ENCODE measurements around the gene CSPG5. TPM values are rescaled to one million over a fixed set of nuclear protein-coding genes. Genes with fewer than 3 reads are reported as not detected.

Gene CSPG5
- total and polyA plus RNA-seq, 12 donors: 0.07 to 0.79 (median 0.28) TPM; not detected in 1

DNA sequence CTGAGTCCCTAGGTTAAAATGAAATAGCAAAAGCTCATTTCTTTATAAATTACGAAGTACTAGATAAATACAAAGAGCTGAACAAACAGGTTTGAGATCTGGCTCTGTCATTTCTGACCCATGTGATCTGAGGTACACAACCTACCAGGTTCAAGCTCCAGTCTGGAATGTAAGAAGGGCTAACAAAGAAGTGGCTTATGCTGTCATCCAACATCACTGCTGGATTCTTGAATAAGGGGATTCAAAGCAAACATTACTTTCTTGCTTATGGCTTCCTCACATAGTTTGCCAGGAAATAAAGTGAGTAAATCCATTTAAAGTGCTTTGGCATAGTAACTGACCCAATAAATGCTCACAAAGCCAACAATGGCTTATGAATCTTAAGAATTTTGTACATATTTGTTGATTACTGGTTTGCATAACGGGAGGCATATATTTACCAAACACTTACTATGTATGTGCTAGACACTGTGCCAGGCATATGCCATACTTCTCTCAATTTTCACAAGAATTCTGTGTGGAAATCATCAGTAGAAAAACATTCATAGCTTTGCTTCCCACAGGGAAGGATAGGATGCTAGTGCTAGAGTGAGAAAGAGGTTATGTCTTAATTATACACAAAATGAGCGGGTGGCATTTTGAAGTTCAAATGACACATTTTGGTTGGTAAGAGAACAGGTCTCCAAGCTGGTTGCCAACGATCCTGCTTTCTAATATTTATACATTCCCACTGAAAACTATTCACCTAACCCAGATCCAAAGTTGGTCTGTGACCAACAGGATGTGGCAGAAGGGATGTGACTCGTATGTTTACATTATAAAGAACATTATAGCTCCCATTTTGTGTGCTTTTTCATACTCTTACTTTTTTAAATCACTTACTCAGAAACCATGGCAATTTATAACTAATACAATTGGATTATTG, 38.7 kb upstream of the CSPG5 start:
- no peak overlapping the region for H3K27ac ChIP-seq
- H3K9me3 ChIP-seq: no peaks in the 10 kb centered on the region
- H3K4me3 ChIP-seq: no peak overlapping the region
- H3K4me1 ChIP-seq: peaks cover 0 to 17% (median 7%) of the 10 kb centered on the region in 9 donors
- intact Hi-C loops (cut with DNase I): no loop called here
- H3K27me3 ChIP-seq: no peaks in the 10 kb centered on the region
- ATAC-seq (no peak), DNase-seq (no peak)
- 79 to 85% methylated on average over 5 of the region's 5 CpGs for WGBS, 2 donors
- peaks cover 0 to 91% (median 19%) of the 10 kb centered on the region in 9 donors for H3K36me3 ChIP-seq
- TF ChIP-seq, protein P1, sequence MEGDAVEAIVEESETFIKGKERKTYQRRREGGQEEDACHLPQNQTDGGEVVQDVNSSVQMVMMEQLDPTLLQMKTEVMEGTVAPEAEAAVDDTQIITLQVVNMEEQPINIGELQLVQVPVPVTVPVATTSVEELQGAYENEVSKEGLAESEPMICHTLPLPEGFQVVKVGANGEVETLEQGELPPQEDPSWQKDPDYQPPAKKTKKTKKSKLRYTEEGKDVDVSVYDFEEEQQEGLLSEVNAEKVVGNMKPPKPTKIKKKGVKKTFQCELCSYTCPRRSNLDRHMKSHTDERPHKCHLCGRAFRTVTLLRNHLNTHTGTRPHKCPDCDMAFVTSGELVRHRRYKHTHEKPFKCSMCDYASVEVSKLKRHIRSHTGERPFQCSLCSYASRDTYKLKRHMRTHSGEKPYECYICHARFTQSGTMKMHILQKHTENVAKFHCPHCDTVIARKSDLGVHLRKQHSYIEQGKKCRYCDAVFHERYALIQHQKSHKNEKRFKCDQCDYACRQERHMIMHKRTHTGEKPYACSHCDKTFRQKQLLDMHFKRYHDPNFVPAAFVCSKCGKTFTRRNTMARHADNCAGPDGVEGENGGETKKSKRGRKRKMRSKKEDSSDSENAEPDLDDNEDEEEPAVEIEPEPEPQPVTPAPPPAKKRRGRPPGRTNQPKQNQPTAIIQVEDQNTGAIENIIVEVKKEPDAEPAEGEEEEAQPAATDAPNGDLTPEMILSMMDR (IDR thresholded peaks at IDR 0.05): no peak

DNA sequence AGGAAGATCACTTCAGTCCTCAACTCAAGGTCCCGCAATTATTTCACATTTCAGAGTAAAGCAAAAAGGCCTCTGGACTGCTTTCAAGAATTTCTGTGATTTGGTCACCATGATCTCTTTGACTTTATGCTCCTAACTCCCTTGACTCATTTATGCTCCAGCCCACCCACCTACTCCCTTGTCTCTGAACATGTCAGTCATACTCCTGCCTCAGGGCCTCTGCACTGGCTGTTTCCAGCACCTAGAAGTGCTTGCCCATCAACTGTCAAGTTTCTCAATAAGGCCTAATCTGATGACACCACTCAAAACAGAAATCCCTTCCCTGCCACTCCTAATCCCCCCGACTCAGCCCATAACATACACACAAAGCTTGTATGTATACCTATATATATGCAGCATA, 36.1 kb upstream of the CSPG5 start:
- no peak overlapping the region for H3K27ac ChIP-seq
- intact Hi-C loops (cut with DNase I): no loop called here
- no peaks in the 10 kb centered on the region for H3K9me3 ChIP-seq
- WGBS, 2 donors: 91 to 96% methylated on average over 2 of the region's 2 CpGs
- H3K27me3 ChIP-seq: no peaks in the 10 kb centered on the region
- ATAC-seq (no peak), DNase-seq (no peak)
- peaks cover 0 to 82% (median 10%) of the 10 kb centered on the region in 9 donors for H3K36me3 ChIP-seq
- H3K4me3 ChIP-seq: no peak overlapping the region
- TF ChIP-seq, protein P1 (IDR thresholded peaks at IDR 0.05): no peak
- H3K4me1 ChIP-seq: peaks cover 0 to 42% (median 21%) of the 10 kb centered on the region in 9 donors

DNA sequence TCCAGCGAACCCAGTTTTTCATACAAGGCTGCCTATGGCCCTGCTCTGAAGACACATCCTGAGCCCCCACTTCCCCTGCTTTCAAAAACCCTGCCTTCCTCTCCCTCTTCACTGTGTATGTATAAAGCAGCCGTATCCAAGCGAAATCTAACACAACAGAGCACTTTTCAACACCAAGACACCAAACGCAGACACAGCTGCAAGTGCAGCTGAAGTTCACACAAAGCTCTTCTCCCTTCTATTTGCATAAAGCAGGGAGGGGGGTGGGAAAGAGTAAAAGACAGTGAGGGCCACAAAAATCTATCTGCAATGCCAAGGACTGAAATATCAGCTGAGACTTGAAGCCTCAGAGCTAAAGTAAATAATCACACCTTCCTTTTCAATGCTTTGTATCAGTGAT, 35.1 kb upstream of the CSPG5 start:
- WGBS, 2 donors: 58 to 83% methylated on average over 4 of the region's 4 CpGs
- H3K27me3 ChIP-seq: no peaks in the 10 kb centered on the region
- peaks cover 0 to 82% (median 4%) of the 10 kb centered on the region in 9 donors for H3K36me3 ChIP-seq
- TF ChIP-seq, protein P1 (IDR thresholded peaks at IDR 0.05): no peak
- no peaks in the 10 kb centered on the region for H3K9me3 ChIP-seq
- peak overlapping the region in 2 of 10 donors; percentile 2 to 54 for H3K27ac ChIP-seq
- DNase-seq (no peak), ATAC-seq (no peak)
- H3K4me1 ChIP-seq: peaks cover 0 to 42% (median 21%) of the 10 kb centered on the region in 9 donors
- intact Hi-C loops (cut with DNase I): no loop called here
- no peak overlapping the region for H3K4me3 ChIP-seq

DNA sequence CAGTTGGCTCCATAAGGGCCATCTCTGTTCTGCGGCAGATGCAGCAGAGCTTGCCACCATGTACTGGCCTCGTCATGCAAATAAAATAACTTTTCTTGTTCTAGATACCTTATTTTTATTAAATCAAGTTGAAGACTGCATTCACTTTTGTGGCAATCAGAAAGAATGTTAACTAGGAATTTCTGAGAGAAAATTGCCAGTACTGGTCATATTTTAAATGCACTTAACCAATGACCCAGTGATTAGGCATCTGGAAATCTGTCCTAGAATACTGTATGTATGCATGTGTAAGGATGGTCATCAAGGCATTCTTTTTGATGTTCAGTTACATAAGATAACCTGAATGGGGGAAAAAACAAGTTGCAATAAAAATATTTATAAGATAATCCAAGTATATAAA, 34.2 kb upstream of the CSPG5 start:
- 97 to 98% methylated on average over 2 of the region's 2 CpGs for WGBS, 2 donors
- Histone ChIP-seq H3K36me3 (peaks cover 0 to 82% (median 6%) of the 10 kb centered on the region in 9 donors), H3K4me3 (no peak overlapping the region), H3K27ac (peak overlapping the region in 5 of 10 donors; percentile 36 to 74 (median 49)), H3K4me1 (peaks cover 0 to 42% (median 21%) of the 10 kb centered on the region in 9 donors), H3K27me3 (no peaks in the 10 kb centered on the region), H3K9me3 (no peaks in the 10 kb centered on the region)
- ATAC-seq: no peak
- intact Hi-C loops (cut with DNase I): no loop called here
- no peak for DNase-seq
- TF ChIP-seq, protein P1 (IDR thresholded peaks at IDR 0.05): no peak

Measured in heart right ventricle (tissue), 16 donors.